ENCODE data around the gene TCEANC2. TPM values are rescaled to one million over a fixed set of nuclear protein-coding genes. Genes with fewer than 3 reads are reported as not detected.

The TCEANC2 gene
- polyA plus RNA-seq, 1 of the 3 experiments (the other 2 are of a cell fraction), result 4.7 TPM

- Histone ChIP-seq H3K4me1 (ENCODE audit: control insufficient read depth in 1 of 2, insufficient read depth in 2 of 2, low read depth in 1 of 2, low read length in 1 of 2) (no peaks in the 10 kb centered on the region), H3K9ac (no peak overlapping the region), H4K20me1 (ENCODE audit: insufficient read depth) (no peaks in the 10 kb centered on the region), H2AFZ (ENCODE audit: low read depth) (no peak overlapping the region), H3K4me2 (no peak overlapping the region), H3K27me3 (ENCODE audit: insufficient read depth) (no peaks in the 10 kb centered on the region), H3K9me3 (no peaks in the 10 kb centered on the region), H3F3A (replicated peaks; ENCODE audit: insufficient read depth) (peaks cover 8% of the 10 kb centered on the region), H3K4me3 (ENCODE audit: low read depth in 2 of 2, low read length in 1 of 2) (no peak overlapping the region), H3K27ac (ENCODE audit: low read depth in 2 of 2, low read length in 1 of 2) (no peak overlapping the region), H3K79me2 (ENCODE audit: insufficient read depth) (no peaks in the 10 kb centered on the region; the same call in 1 of the 2 replicates), H3K36me3 (replicated peaks in 1 of 2; ENCODE audit: control insufficient read depth in 1 of 2, insufficient read depth in 2 of 2, low read length in 1 of 2) (peaks cover 66 to 69% of the 10 kb centered on the region in 2 experiments), H3K9me2 (no peaks in the 10 kb centered on the region)
- TF ChIP-seq TEAD4 (IDR thresholded peaks at IDR 0.05; ENCODE audit: borderline replicate concordance, insufficient read depth), result no peak
- TF ChIP-seq NFIC (IDR thresholded peaks at IDR 0.05; ENCODE audit: borderline replicate concordance), result 0 out of 2 replicates have a peak, but pooled peaks have one; percentile 19
- TF ChIP-seq RXRA (IDR thresholded peaks at IDR 0.05; ENCODE audit: borderline replicate concordance, low read depth), result no peak
- POLR2A ChIA-PET, result no interaction called here
- CTCF ChIA-PET, result no interaction called here
- DNase-seq, result no peak
These were observed 15.9 kb upstream of the TCEANC2 start for GRCh38 chr1:54037476-54037875.

- H3K9ac ChIP-seq, result no peak overlapping the region
- no peak overlapping the region for H3K4me2 ChIP-seq
- peaks cover 12% of the 10 kb centered on the region for H3F3A ChIP-seq (replicated peaks; ENCODE audit: insufficient read depth)
- no peak for DNase-seq
- H4K20me1 ChIP-seq (ENCODE audit: insufficient read depth), result peaks cover 7% of the 10 kb centered on the region; the same call in 1 of the 2 replicates
- no peak overlapping the region for H3K27ac ChIP-seq (ENCODE audit: low read depth in 2 of 2, low read length in 1 of 2)
- ChIA-PET POLR2A (no interaction called here), CTCF (interaction anchor here (0.6 to 1.4 kb wide), 3 partner anchors 59 to 180 kb away, joined by 3 to 4 read pairs (median 3); no protein-coding TSS in a partner anchor)
- no peak overlapping the region for H3K4me3 ChIP-seq (ENCODE audit: low read depth in 2 of 2, low read length in 1 of 2)
- H3K9me2 ChIP-seq, result no peaks in the 10 kb centered on the region
- TF ChIP-seq NFIC (IDR thresholded peaks at IDR 0.05; ENCODE audit: borderline replicate concordance) (no peak), FOSL2 (IDR thresholded peaks at IDR 0.05; ENCODE audit: borderline replicate concordance, low read depth) (no peak), MAX (IDR thresholded peaks at IDR 0.05; ENCODE audit: low read depth) (no peak), GABPA (IDR thresholded peaks at IDR 0.05; ENCODE audit: low read depth) (no peak), NRF1 (IDR thresholded peaks at IDR 0.05; ENCODE audit: low read depth, low read length) (no peak), POLR2AphosphoS5 (IDR thresholded peaks at IDR 0.05; ENCODE audit: low read depth, low read length) (no peak), IRF3 (IDR thresholded peaks at IDR 0.05; ENCODE audit: low read depth, low read length) (no peak), RXRA (IDR thresholded peaks at IDR 0.05; ENCODE audit: borderline replicate concordance, low read depth) (no peak), SIN3A (IDR thresholded peaks at IDR 0.05; ENCODE audit: borderline replicate concordance, low read depth, low read length) (no peak), FOXM1 (IDR thresholded peaks at IDR 0.05; ENCODE audit: low read depth) (no peak), TAF1 (IDR thresholded peaks at IDR 0.05; ENCODE audit: borderline replicate concordance, low read depth, low read length) (no peak), ELF1 (IDR thresholded peaks at IDR 0.05) (no peak), RAD21 (IDR thresholded peaks at IDR 0.05; ENCODE audit: low read length) (no peak), SMC3 (IDR thresholded peaks at IDR 0.05; ENCODE audit: low read depth, low read length) (no peak), CTCF (IDR thresholded peaks at IDR 0.05) (no peak)
- 19% methylated on average over 1 of the region's 1 CpG for WGBS (ENCODE audit: low lambda C conversion rate)
- no peaks in the 10 kb centered on the region for H3K9me3 ChIP-seq
- no peak overlapping the region for H2AFZ ChIP-seq (ENCODE audit: low read depth)
- peaks cover 16% of the 10 kb centered on the region for H3K79me2 ChIP-seq (ENCODE audit: insufficient read depth)
- H3K4me1 ChIP-seq (ENCODE audit: control insufficient read depth in 1 of 2, insufficient read depth in 2 of 2, low read depth in 1 of 2, low read length in 1 of 2), result peaks cover 0 to 2% of the 10 kb centered on the region in 2 experiments; a peak in 1 of 4 replicates
- peaks cover 53 to 67% of the 10 kb centered on the region in 2 experiments for H3K36me3 ChIP-seq (replicated peaks in 1 of 2; ENCODE audit: control insufficient read depth in 1 of 2, insufficient read depth in 2 of 2, low read length in 1 of 2)
- H3K27me3 ChIP-seq (ENCODE audit: insufficient read depth), result no peaks in the 10 kb centered on the region
These were observed 11.6 kb upstream of the TCEANC2 start for GRCh38 chr1:54041806-54042205.

Data from SK-N-SH (cell line).